Trophoblast cell (in vitro differentiated cells and primary cell): Measurements from ENCODE around the gene CDKAL1.
A peak's percentile ranks its signal among the peaks of the same experiment; 100 is the strongest.

ENCODE experiments used
- DNase-seq, 2 donors: peaks; one replicate each; pipeline ENCODE4 v3.0.0-alpha.2; 2016
- H2AFZ ChIP-seq: 2 replicates; pipeline ENCODE4 v1.6.1; 2013; ENCODE audit warnings: low read length, moderate library complexity, mild to moderate bottlenecking; ENCODE audit not compliant: insufficient read depth, poor library complexity
- H2AK5ac ChIP-seq: 2 replicates; pipeline ENCODE4 v1.6.1; 2013; ENCODE audit warnings: mild to moderate bottlenecking, low read length
- H2BK120ac ChIP-seq: 2 replicates; pipeline ENCODE4 v1.6.1; 2013; ENCODE audit warnings: low read length, mild to moderate bottlenecking, moderate library complexity; ENCODE audit not compliant: insufficient read depth, poor library complexity
- H2BK12ac ChIP-seq: 2 replicates; pipeline ENCODE4 v1.6.1; 2013; ENCODE audit warnings: mild to moderate bottlenecking, low read length, moderate library complexity
- H2BK5ac ChIP-seq: 2 replicates; pipeline ENCODE4 v1.6.1; 2013; ENCODE audit warnings: low read length, low read depth, moderate library complexity, mild to moderate bottlenecking; ENCODE audit not compliant: poor library complexity
- H3K14ac ChIP-seq: 2 replicates; pipeline ENCODE4 v1.6.1; 2013; ENCODE audit warnings: mild to moderate bottlenecking, low read length
- H3K18ac ChIP-seq: 2 replicates; pipeline ENCODE4 v1.6.1; 2013; ENCODE audit warnings: mild to moderate bottlenecking, low read length
- H3K23ac ChIP-seq: 2 replicates; pipeline ENCODE4 v1.6.1; 2013; ENCODE audit warnings: low read length
- H3K27ac ChIP-seq: 2 replicates; pipeline ENCODE4 v1.5.1; 2013; ENCODE audit warnings: low read depth, mild to moderate bottlenecking, inconsistent platforms, low read length, moderate library complexity
- H3K27me3 ChIP-seq: 2 replicates; pipeline ENCODE4 v1.6.1; 2013; ENCODE audit warnings: inconsistent platforms, mild to moderate bottlenecking, low read length, moderate library complexity; ENCODE audit not compliant: insufficient read depth
- H3K36me3 ChIP-seq, 2 experiments: 1 replicate in 1 of 2; 2 replicates in 1 of 2; pipeline ENCODE4 v1.6.1; 2013; ENCODE audit warnings: low read length in 2 of 2, mild to moderate bottlenecking in 2 of 2, moderate library complexity in 1 of 2; ENCODE audit not compliant: insufficient read depth in 2 of 2, control insufficient read depth in 1 of 2
- H3K4ac ChIP-seq: 2 replicates; pipeline ENCODE4 v1.6.1; 2013; ENCODE audit warnings: low read depth, mild to moderate bottlenecking, low read length, moderate library complexity
- H3K4me1 ChIP-seq, 2 experiments: 1 replicate in 1 of 2; 2 replicates in 1 of 2; pipeline ENCODE4 v1.6.1; 2013; ENCODE audit warnings: low read length in 2 of 2, mild to moderate bottlenecking in 2 of 2, moderate library complexity in 1 of 2; ENCODE audit not compliant: insufficient read depth in 2 of 2, control insufficient read depth in 1 of 2
- H3K4me2 ChIP-seq: 2 replicates; pipeline ENCODE4 v1.6.1; 2013; ENCODE audit warnings: inconsistent platforms, mild to moderate bottlenecking, low read length, moderate library complexity
- H3K4me3 ChIP-seq: 2 replicates; pipeline ENCODE4 v1.5.1; 2013; ENCODE audit warnings: mild to moderate bottlenecking, low read depth, low read length, inconsistent platforms
- H3K79me1 ChIP-seq: one replicate; pipeline ENCODE4 v1.6.1; 2013; ENCODE audit warnings: low read length
- H3K79me2 ChIP-seq: 2 replicates; pipeline ENCODE4 v1.6.1; 2013; ENCODE audit warnings: low read length, mild to moderate bottlenecking; ENCODE audit not compliant: control insufficient read depth, insufficient read depth, poor library complexity
- H3K9ac ChIP-seq: 2 replicates; pipeline ENCODE4 v1.6.1; 2013; ENCODE audit warnings: mild to moderate bottlenecking, low read length
- H3K9me3 ChIP-seq: 2 replicates; pipeline ENCODE4 v1.6.1; 2013; ENCODE audit warnings: low read depth, mild to moderate bottlenecking, control low read depth, inconsistent platforms, low read length; ENCODE audit not compliant: insufficient read depth
- H4K12ac ChIP-seq: 2 replicates; pipeline ENCODE4 v1.6.1; 2013; ENCODE audit warnings: low read depth, mild to moderate bottlenecking, low read length, moderate library complexity
- H4K8ac ChIP-seq: 2 replicates; pipeline ENCODE4 v1.6.1; 2013; ENCODE audit warnings: low read depth, mild to moderate bottlenecking, low read length, moderate library complexity
- H4K91ac ChIP-seq: one replicate; pipeline ENCODE4 v1.6.1; 2013; ENCODE audit warnings: low read depth, mild to moderate bottlenecking, low read length, moderate library complexity
- WGBS: extraction: QIAGEN DNeasy Blood & Tissue Kit; methylation state at CpG from one replicate; pipeline ENCODE4 v1.1.7; 2013; ENCODE audit warnings: missing lambda C conversion rate; ENCODE audit not compliant: insufficient read length, insufficient coverage; ENCODE audit errors: extremely low coverage; 5-methylcytosine and 5-hydroxymethylcytosine counted together

Gene CDKAL1

DNA sequence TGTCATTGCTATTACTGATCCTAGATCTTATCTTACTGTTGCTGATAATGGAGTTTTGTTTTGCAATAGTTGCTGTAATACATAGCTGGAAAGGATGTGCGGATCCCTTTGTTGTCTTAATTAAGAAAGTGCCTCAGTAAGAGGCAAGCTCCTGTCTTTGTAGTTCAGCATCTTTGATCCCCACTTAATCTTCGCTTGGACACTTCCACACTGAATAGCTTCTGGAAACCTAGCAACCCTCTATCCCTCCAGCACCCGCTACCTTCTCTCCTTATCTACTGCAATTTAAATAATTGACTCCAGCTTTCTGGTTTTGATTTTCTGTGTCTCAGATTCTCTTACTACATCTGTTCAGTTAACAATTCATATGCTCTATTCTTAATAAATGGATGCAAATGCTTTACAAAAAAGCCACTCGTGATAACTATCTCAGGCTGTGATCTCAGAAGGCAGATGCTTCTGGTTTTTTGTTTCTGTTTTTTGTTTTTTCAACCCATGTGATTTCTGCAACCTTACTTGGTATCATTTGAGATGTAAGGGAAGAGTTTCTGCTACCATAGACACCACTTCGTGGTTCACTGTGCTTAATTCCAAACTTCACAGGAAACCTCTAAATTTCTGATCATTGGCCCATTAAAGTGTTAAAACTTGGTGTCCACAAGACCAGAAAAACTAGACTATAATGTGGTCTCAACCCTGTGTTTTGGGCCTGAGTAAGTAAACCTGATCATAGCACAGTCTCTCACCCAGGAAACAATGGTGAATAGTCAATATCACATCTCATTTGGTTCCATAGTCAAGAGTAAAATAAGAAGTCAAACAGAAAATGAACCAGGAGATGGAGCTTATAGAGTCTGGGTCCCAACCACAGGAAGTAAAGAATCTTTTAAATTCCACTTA, 707.2 kb downstream of the CDKAL1 start:
- Histone ChIP-seq H3K36me3 (no peaks in the 10 kb centered on the region), H3K18ac (no peak overlapping the region), H3K79me2 (no peaks in the 10 kb centered on the region), H2AFZ (no peak overlapping the region), H4K12ac (no peak overlapping the region), H3K9ac (no peak overlapping the region), H3K4me3 (no peak overlapping the region), H4K91ac (no peak overlapping the region), H2BK120ac (no peak overlapping the region), H2AK5ac (no peak overlapping the region), H4K8ac (no peak overlapping the region), H3K79me1 (no peaks in the 10 kb centered on the region), H2BK12ac (no peak overlapping the region), H3K14ac (no peak overlapping the region), H3K4me1 (peaks cover 0 to 2% of the 10 kb centered on the region in 2 experiments), H3K9me3 (no peaks in the 10 kb centered on the region), H3K4ac (no peak overlapping the region), H2BK5ac (no peak overlapping the region), H3K27me3 (no peaks in the 10 kb centered on the region), H3K4me2 (no peak overlapping the region), H3K23ac (no peak overlapping the region), H3K27ac (no peak overlapping the region)
- no CpG with 5 or more reads among the region's 5 CpGs for WGBS
- DNase-seq: peak in 1 of 2 donors; percentile 51

GRCh38 chr6:21244897-21245470, 710.7 kb downstream of the CDKAL1 start:
- Histone ChIP-seq H3K9ac (no peak overlapping the region), H3K36me3 (no peaks in the 10 kb centered on the region), H3K18ac (no peak overlapping the region), H3K27ac (no peak overlapping the region), H2BK5ac (no peak overlapping the region), H3K4me3 (no peak overlapping the region), H4K12ac (no peak overlapping the region), H3K4me2 (no peak overlapping the region), H3K4me1 (peaks cover 0 to 2% of the 10 kb centered on the region in 2 experiments), H2AFZ (no peak overlapping the region), H3K9me3 (no peaks in the 10 kb centered on the region), H3K79me2 (no peaks in the 10 kb centered on the region), H2AK5ac (no peak overlapping the region), H3K23ac (no peak overlapping the region), H2BK12ac (no peak overlapping the region), H3K14ac (no peak overlapping the region), H2BK120ac (no peak overlapping the region), H3K4ac (no peak overlapping the region), H4K8ac (no peak overlapping the region), H3K27me3 (no peaks in the 10 kb centered on the region), H4K91ac (no peak overlapping the region), H3K79me1 (peaks cover 1% of the 10 kb centered on the region)
- no CpG with 5 or more reads among the region's 3 CpGs for WGBS
- no peak for DNase-seq

DNA sequence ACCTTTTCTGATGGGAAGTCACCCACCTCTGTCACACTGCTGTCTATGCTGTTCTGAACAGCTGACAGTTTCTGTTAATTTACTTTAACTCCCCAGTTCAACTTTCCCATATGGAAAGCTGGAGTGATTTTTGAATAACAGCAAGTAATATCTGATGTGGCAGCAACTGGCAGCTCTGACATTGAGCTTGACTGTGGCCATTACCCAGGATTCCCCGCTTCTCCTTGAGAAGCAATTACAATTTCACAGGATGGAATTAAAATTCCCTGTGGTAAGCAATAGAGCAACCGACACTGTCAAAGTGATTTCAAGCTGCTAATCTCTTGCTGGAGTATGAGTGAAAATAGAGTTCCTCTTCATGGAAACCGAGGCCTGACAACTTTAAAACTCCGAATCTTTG, 711.2 kb downstream of the CDKAL1 start:
- Histone ChIP-seq H2BK120ac (no peak overlapping the region), H3K79me2 (no peaks in the 10 kb centered on the region), H2AFZ (no peak overlapping the region), H3K4me2 (no peak overlapping the region), H4K91ac (no peak overlapping the region), H3K18ac (no peak overlapping the region), H3K4me3 (no peak overlapping the region), H3K9ac (no peak overlapping the region), H3K27me3 (no peaks in the 10 kb centered on the region), H3K27ac (no peak overlapping the region), H4K8ac (no peak overlapping the region), H2BK12ac (no peak overlapping the region), H3K79me1 (peaks cover 1% of the 10 kb centered on the region), H3K23ac (no peak overlapping the region), H2BK5ac (no peak overlapping the region), H4K12ac (no peak overlapping the region), H3K4ac (no peak overlapping the region), H3K14ac (no peak overlapping the region), H3K4me1 (peaks cover 0 to 2% of the 10 kb centered on the region in 2 experiments), H2AK5ac (no peak overlapping the region), H3K9me3 (no peaks in the 10 kb centered on the region), H3K36me3 (no peaks in the 10 kb centered on the region)
- no CpG with 5 or more reads among the region's 4 CpGs for WGBS
- DNase-seq: no peak

- Histone ChIP-seq H3K4me3 (no peak overlapping the region), H4K91ac (no peak overlapping the region), H3K79me1 (peaks cover 1% of the 10 kb centered on the region), H2BK12ac (no peak overlapping the region), H3K4ac (no peak overlapping the region), H2BK5ac (no peak overlapping the region), H3K79me2 (no peaks in the 10 kb centered on the region), H3K36me3 (no peaks in the 10 kb centered on the region), H2AFZ (no peak overlapping the region), H3K4me1 (peaks cover 0 to 2% of the 10 kb centered on the region in 2 experiments), H4K12ac (no peak overlapping the region), H3K23ac (no peak overlapping the region), H2AK5ac (no peak overlapping the region), H4K8ac (no peak overlapping the region), H3K9me3 (no peaks in the 10 kb centered on the region), H3K27me3 (no peaks in the 10 kb centered on the region), H3K18ac (no peak overlapping the region), H3K27ac (no peak overlapping the region), H3K9ac (no peak overlapping the region), H3K4me2 (no peak overlapping the region), H2BK120ac (no peak overlapping the region), H3K14ac (no peak overlapping the region)
- no peak for DNase-seq
- no CpG with 5 or more reads among the region's 6 CpGs for WGBS
Observed at GRCh38 chr6:21246075-21246474, 711.8 kb downstream of the CDKAL1 start.
